Panc1 (cell line): ENCODE results near the gene APEX2. TPM values are rescaled to one million over a fixed set of nuclear protein-coding genes. Genes with fewer than 3 reads are reported as not detected.

ENCODE experiments used
- ATAC-seq: fragments of 200-7000 bp; cut with Tn5 transposase; 2 replicates; pipeline ENCODE4 v1.9.1; 2020; ENCODE audit warnings: mild to moderate bottlenecking, moderate library complexity
- BruUV-seq: library from RNA; stranded (reverse); fragments of 400-500 nt; replicated peaks from 2 replicates; lab custom pipeline; 2021; lab: Mats Ljungman, UMichigan
- CTCF ChIA-PET: fragments of 300-600 bp; sonication (Branson Sonifier 250); formaldehyde crosslinking; loops from one replicate; lab custom pipeline; 2022; ENCODE audit warnings: antibody characterized with exemption; lab: Charles Lee
- POLR2A ChIA-PET: fragments of 300-600 bp; sonication (Branson Sonifier 250); formaldehyde crosslinking; loops from one replicate; lab custom pipeline; 2022; ENCODE audit warnings: antibody characterized with exemption; lab: Charles Lee
- DNase-seq: peaks from one replicate; pipeline ENCODE4 v3.0.0-alpha.2; 2010; ENCODE audit warnings: low read depth, low spot score
- H3K27ac ChIP-seq: 2 replicates; pipeline ENCODE4 v1.5.1; 2011; ENCODE audit warnings: mild to moderate bottlenecking, low read length, inconsistent platforms
- H3K27me3 ChIP-seq: fragments of 200-500 bp; sonication (Bioruptor generic); 2 replicates; pipeline ENCODE4 v1.6.0; 2014; ENCODE audit warnings: low read length, inconsistent platforms; ENCODE audit not compliant: control insufficient read depth, insufficient read depth
- H3K36me3 ChIP-seq: fragments of 200-500 bp; sonication (Bioruptor generic); 2 replicates; pipeline ENCODE4 v1.5.1; 2014; ENCODE audit warnings: inconsistent platforms, mild to moderate bottlenecking, low read length, moderate library complexity; ENCODE audit not compliant: control insufficient read depth, insufficient read depth
- H3K4me1 ChIP-seq: 2 replicates; pipeline ENCODE4 v1.5.1; 2011; ENCODE audit warnings: inconsistent platforms, mild to moderate bottlenecking, low read length, moderate library complexity; ENCODE audit not compliant: control insufficient read depth, insufficient read depth
- H3K4me3 ChIP-seq, 2 experiments: 2 replicates each; pipeline ENCODE4 v1.5.1; 2011 to 2012; ENCODE audit warnings: low read depth in 2 of 2, low read length in 2 of 2, mild to moderate bottlenecking in 2 of 2, inconsistent platforms in 1 of 2, moderate library complexity in 1 of 2
- H3K9me3 ChIP-seq: fragments of 200-500 bp; sonication (Bioruptor generic); 2 replicates; pipeline ENCODE4 v1.5.1; 2014; ENCODE audit warnings: low read depth, mild to moderate bottlenecking, inconsistent platforms, low read length, moderate library complexity; ENCODE audit not compliant: control insufficient read depth, insufficient read depth
- POLR2AphosphoS5 ChIP-seq: IDR thresholded peaks from 2 replicates; pipeline ENCODE4 v1.6.1; 2012; ENCODE audit warnings: mild to moderate bottlenecking, low read depth, low read length, moderate library complexity
- SIN3A ChIP-seq: IDR thresholded peaks from 2 replicates; pipeline ENCODE4 v1.6.1; 2012; ENCODE audit warnings: low read depth, mild to moderate bottlenecking, low read length, moderate library complexity, borderline replicate concordance; ENCODE audit not compliant: insufficient read depth
- TCF7L2 ChIP-seq: IDR thresholded peaks from 2 replicates; pipeline ENCODE4 v1.6.1; 2011; ENCODE audit warnings: mild to moderate bottlenecking, low read depth, low read length, inconsistent platforms
- in situ Hi-C: cut with HindIII; loops from 2 replicates; pipeline ENCODE4 v1.10.0; 2016; ENCODE audit warnings: low sequenced_read_pairs, low pct_unique_long_range_greater_than_20kb
- intact Hi-C: fragments of 100-400 bp; cut with micrococcal nuclease; formaldehyde crosslinking; loops from one replicate; pipeline ENCODE4 v1.10.0; 2022; ENCODE audit not compliant: unreplicated experiment
- total RNA-seq: library from RNA; stranded (reverse); gene quantifications from one replicate; pipeline ENCODE4 v1.2.1, GENCODE V29; 2021; ENCODE audit not compliant: unreplicated experiment
- TF ChIP-seq, protein P1 (sequence below), 2 experiments: IDR thresholded peaks; 2 replicates each; pipeline ENCODE4 v1.6.1; 2011 to 2012; ENCODE audit warnings: low read depth in 2 of 2, control low read depth in 1 of 2, low read length in 1 of 2, mild to moderate bottlenecking in 1 of 2, moderate library complexity in 1 of 2; ENCODE audit not compliant: insufficient read depth in 1 of 2
- TF ChIP-seq, protein P2 (sequence below): fragments of 450-650 bp; IDR thresholded peaks from 2 replicates; pipeline ENCODE4 v1.5.1; 2017; ENCODE audit warnings: mild to moderate bottlenecking

Gene APEX2
- total RNA-seq, 1 experiment from 2014 or later = 32.3 TPM

- Histone ChIP-seq H3K36me3 (no peaks in the 10 kb centered on the region), H3K27me3 (no peaks in the 10 kb centered on the region), H3K4me1 (no peaks in the 10 kb centered on the region), H3K4me3 (no peak overlapping the region), H3K27ac (no peak overlapping the region), H3K9me3 (no peaks in the 10 kb centered on the region)
- no peak for DNase-seq
- in situ Hi-C loops = no loop called here
- ChIA-PET CTCF (no interaction called here), POLR2A (no interaction called here)
- intact Hi-C loops = no loop called here
- TF ChIP-seq, protein P1, sequence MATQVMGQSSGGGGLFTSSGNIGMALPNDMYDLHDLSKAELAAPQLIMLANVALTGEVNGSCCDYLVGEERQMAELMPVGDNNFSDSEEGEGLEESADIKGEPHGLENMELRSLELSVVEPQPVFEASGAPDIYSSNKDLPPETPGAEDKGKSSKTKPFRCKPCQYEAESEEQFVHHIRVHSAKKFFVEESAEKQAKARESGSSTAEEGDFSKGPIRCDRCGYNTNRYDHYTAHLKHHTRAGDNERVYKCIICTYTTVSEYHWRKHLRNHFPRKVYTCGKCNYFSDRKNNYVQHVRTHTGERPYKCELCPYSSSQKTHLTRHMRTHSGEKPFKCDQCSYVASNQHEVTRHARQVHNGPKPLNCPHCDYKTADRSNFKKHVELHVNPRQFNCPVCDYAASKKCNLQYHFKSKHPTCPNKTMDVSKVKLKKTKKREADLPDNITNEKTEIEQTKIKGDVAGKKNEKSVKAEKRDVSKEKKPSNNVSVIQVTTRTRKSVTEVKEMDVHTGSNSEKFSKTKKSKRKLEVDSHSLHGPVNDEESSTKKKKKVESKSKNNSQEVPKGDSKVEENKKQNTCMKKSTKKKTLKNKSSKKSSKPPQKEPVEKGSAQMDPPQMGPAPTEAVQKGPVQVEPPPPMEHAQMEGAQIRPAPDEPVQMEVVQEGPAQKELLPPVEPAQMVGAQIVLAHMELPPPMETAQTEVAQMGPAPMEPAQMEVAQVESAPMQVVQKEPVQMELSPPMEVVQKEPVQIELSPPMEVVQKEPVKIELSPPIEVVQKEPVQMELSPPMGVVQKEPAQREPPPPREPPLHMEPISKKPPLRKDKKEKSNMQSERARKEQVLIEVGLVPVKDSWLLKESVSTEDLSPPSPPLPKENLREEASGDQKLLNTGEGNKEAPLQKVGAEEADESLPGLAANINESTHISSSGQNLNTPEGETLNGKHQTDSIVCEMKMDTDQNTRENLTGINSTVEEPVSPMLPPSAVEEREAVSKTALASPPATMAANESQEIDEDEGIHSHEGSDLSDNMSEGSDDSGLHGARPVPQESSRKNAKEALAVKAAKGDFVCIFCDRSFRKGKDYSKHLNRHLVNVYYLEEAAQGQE (IDR thresholded peaks at IDR 0.05; ENCODE audit: insufficient read depth in 1 of 2, low read depth in 2 of 2, low read length in 1 of 2) = no peak
- TF ChIP-seq POLR2AphosphoS5 (no peak), SIN3A (no peak), TCF7L2 (no peak)
- TF ChIP-seq, protein P2, sequence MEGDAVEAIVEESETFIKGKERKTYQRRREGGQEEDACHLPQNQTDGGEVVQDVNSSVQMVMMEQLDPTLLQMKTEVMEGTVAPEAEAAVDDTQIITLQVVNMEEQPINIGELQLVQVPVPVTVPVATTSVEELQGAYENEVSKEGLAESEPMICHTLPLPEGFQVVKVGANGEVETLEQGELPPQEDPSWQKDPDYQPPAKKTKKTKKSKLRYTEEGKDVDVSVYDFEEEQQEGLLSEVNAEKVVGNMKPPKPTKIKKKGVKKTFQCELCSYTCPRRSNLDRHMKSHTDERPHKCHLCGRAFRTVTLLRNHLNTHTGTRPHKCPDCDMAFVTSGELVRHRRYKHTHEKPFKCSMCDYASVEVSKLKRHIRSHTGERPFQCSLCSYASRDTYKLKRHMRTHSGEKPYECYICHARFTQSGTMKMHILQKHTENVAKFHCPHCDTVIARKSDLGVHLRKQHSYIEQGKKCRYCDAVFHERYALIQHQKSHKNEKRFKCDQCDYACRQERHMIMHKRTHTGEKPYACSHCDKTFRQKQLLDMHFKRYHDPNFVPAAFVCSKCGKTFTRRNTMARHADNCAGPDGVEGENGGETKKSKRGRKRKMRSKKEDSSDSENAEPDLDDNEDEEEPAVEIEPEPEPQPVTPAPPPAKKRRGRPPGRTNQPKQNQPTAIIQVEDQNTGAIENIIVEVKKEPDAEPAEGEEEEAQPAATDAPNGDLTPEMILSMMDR = no peak
- ATAC-seq = no peak
- BruUV-seq = no TSS peak
These were observed 38.4 kb upstream of the APEX2 start for GRCh38 chrX:54961750-54962149.

GRCh38 chrX:54964766-54965497 lies 35.2 kb upstream of the APEX2 start:
- no peak for DNase-seq
- ChIA-PET POLR2A (no interaction called here), CTCF (no interaction called here)
- in situ Hi-C loops (no loop called here), intact Hi-C loops (no loop called here)
- Histone ChIP-seq H3K27me3 (no peaks in the 10 kb centered on the region), H3K27ac (no peak overlapping the region), H3K4me1 (no peaks in the 10 kb centered on the region), H3K9me3 (no peaks in the 10 kb centered on the region), H3K36me3 (no peaks in the 10 kb centered on the region), H3K4me3 (no peak overlapping the region)
- ATAC-seq = no peak
- no peak for TF ChIP-seq TCF7L2
- no peak for TF ChIP-seq SIN3A
- TF ChIP-seq POLR2AphosphoS5 = no peak
- TF ChIP-seq, protein P1 (IDR thresholded peaks at IDR 0.05; ENCODE audit: insufficient read depth in 1 of 2, low read depth in 2 of 2, low read length in 1 of 2) = no peak
- TF ChIP-seq, protein P2 = no peak
- no TSS peak for BruUV-seq
